HEK293T (cell line): Measurements from ENCODE around the gene DDX18.

Source experiments
- ARNT ChIP-seq: fragments of 450-650 bp; IDR thresholded peaks from 2 replicates; pipeline ENCODE4 v1.6.1; 2017; ENCODE audit warnings: mild to moderate bottlenecking
- BHLHE40 ChIP-seq: fragments of 450-650 bp; IDR thresholded peaks from 2 replicates; pipeline ENCODE4 v1.6.1; 2016; ENCODE audit warnings: mild to moderate bottlenecking, moderate library complexity, borderline replicate concordance
- ELF4 ChIP-seq: fragments of 450-650 bp; IDR thresholded peaks from 2 replicates; pipeline ENCODE4 v1.6.1; 2017; ENCODE audit warnings: antibody characterized with exemption
- FOXA1 ChIP-seq: fragments of 450-650 bp; IDR thresholded peaks from 2 replicates; pipeline ENCODE4 v1.6.1; 2016; ENCODE audit warnings: mild to moderate bottlenecking
- FOXK2 ChIP-seq: fragments of 450-650 bp; IDR thresholded peaks from 2 replicates; pipeline ENCODE4 v1.6.1; 2016; ENCODE audit warnings: mild to moderate bottlenecking
- FOXM1 ChIP-seq: fragments of 450-650 bp; IDR thresholded peaks from 2 replicates; pipeline ENCODE4 v1.6.1; 2017; ENCODE audit warnings: mild to moderate bottlenecking, borderline replicate concordance
- L3MBTL2 ChIP-seq: fragments of 450-650 bp; conservative IDR thresholded peaks from 2 replicates; pipeline ENCODE4 v1.6.1; 2016; ENCODE audit warnings: mild to moderate bottlenecking
- LEF1 ChIP-seq: fragments of 450-650 bp; IDR thresholded peaks from 2 replicates; pipeline ENCODE4 v1.6.1; 2017; ENCODE audit warnings: mild to moderate bottlenecking, borderline replicate concordance
- SP1 ChIP-seq: fragments of 450-650 bp; IDR thresholded peaks from 2 replicates; pipeline ENCODE4 v1.6.1; 2017
- SUZ12 ChIP-seq: fragments of 450-650 bp; IDR thresholded peaks from 2 replicates; pipeline ENCODE4 v1.6.1; 2016; ENCODE audit warnings: mild to moderate bottlenecking
- ZNF384 ChIP-seq: fragments of 450-650 bp; IDR thresholded peaks from 2 replicates; pipeline ENCODE4 v1.6.1; 2016

DNA sequence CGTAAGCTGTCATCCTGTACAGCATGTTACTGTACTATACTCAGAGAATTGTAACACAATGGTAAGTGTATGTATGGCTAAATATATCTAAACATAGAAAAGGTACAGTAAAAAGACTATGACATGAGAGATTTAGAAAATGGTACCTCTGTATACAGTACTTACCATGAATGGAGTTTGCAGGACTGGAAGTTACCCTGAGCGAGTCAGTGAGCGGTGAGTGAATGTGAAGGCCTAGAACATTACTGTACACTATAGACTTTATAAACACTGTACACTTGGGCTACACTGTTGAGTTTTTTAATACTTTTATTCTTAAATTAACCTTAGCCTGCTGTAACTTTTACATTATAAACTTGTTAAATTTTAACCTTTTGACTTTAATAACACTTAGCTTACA is 1.5 kb downstream of the DDX18 start:
- TF ChIP-seq ELF4 (no peak), SP1 (no peak), ZNF384 (no peak), LEF1 (no peak), FOXK2 (no peak), BHLHE40 (no peak), ARNT (no peak), FOXM1 (no peak), SUZ12 (no peak), FOXA1 (no peak), L3MBTL2 (no peak)
